GM12864 (cell line): ENCODE data around the gene SPATA6L.
"Not testable (repeated sequence)": the region's sequence is repeated elsewhere in the genome, so short reads cannot be mapped to it uniquely, and the experiment has no call there.

Experiments used
- DNase-seq: peaks from one replicate; pipeline ENCODE4 v3.0.0-alpha.2; 2011; ENCODE audit warnings: low read depth
- H3K4me3 ChIP-seq: 2 replicates; pipeline ENCODE4 v1.5.1; 2011; ENCODE audit warnings: mild to moderate bottlenecking, low read depth, low read length, control low read depth
- TF ChIP-seq, protein P1 (sequence below): IDR thresholded peaks from 2 replicates; pipeline ENCODE4 v1.5.1; 2011; ENCODE audit warnings: low read depth, mild to moderate bottlenecking, moderate library complexity, low read length, control low read depth, inconsistent platforms; ENCODE audit errors: missing control alignments

Gene SPATA6L

DNA sequence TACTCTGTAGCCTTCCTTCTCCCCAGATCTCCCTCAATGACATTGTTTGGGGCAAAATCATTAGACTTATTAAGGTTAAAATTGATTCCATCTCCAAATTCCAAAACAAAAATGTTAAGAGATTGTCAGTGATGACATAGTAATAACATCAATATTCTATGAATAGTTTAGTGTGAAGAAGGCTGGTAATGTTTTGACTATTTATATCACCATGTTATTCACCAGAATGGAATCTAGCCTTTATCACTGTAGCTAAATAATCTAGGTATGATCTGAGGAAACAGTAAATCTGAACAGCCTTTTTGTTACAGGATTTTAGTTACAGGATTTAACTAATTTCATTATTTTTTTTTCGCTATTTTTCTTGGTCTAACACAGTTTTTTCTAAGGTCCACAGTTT is 5.1 kb downstream of the SPATA6L start:
- H3K4me3 ChIP-seq, result no peak overlapping the region
- TF ChIP-seq, protein P1, sequence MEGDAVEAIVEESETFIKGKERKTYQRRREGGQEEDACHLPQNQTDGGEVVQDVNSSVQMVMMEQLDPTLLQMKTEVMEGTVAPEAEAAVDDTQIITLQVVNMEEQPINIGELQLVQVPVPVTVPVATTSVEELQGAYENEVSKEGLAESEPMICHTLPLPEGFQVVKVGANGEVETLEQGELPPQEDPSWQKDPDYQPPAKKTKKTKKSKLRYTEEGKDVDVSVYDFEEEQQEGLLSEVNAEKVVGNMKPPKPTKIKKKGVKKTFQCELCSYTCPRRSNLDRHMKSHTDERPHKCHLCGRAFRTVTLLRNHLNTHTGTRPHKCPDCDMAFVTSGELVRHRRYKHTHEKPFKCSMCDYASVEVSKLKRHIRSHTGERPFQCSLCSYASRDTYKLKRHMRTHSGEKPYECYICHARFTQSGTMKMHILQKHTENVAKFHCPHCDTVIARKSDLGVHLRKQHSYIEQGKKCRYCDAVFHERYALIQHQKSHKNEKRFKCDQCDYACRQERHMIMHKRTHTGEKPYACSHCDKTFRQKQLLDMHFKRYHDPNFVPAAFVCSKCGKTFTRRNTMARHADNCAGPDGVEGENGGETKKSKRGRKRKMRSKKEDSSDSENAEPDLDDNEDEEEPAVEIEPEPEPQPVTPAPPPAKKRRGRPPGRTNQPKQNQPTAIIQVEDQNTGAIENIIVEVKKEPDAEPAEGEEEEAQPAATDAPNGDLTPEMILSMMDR, result no peak
- DNase-seq, result no peak

DNA sequence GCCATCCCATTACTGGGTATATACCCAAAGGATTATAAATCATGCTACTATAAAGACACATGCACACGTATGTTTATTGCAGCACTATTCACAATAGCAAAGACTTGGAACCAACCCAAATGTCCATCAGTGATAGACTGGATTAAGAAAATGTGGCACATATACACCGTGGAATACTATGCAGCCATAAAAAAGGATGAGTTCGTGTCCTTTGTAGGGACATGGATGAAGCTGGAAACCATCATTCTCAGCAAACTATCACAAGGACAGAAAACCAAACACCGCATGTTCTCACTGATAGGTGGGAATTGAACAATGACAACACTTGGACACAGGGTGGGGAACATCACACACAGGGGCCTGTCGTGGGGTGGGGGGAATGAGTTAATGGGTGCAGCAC is 5.6 kb downstream of the SPATA6L start:
- not testable (repeated sequence) for H3K4me3 ChIP-seq, DNase-seq

DNA sequence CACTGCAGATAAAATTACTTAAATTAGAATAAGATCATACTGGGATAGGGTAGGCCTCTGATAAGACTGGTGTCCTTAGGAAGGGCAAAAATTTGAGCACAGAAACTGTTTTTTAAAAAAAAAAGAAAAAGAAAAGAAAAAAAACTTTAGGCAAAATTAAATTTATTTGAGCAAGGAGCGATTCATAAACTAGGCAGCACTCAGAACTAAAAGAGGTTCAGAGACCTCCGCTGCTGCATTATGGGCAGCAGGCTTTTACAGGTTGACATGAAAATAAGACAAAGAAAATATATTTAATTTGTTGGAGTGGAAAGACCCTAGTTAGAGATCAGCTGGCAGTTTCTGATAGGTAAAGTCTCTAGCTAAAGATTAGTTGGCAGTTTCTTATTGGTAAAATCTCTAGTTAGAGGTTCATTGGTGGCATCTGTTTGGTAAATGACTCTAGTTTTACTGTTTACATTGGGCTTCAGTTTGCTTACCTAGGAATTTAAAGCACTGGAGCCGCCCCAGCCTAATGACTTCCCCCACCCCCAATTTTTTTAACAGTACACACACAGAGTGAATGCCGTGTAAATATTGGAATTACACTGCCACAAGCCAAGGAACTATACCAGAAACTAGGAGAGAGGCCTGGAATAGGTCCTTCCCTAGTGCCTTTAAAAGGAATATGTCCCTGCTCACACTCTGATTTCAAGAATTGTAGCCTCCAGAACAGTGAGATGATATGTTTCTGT is 8.7 kb downstream of the SPATA6L start:
- TF ChIP-seq, protein P1, result no peak
- no peak overlapping the region for H3K4me3 ChIP-seq
- no peak for DNase-seq

DNA sequence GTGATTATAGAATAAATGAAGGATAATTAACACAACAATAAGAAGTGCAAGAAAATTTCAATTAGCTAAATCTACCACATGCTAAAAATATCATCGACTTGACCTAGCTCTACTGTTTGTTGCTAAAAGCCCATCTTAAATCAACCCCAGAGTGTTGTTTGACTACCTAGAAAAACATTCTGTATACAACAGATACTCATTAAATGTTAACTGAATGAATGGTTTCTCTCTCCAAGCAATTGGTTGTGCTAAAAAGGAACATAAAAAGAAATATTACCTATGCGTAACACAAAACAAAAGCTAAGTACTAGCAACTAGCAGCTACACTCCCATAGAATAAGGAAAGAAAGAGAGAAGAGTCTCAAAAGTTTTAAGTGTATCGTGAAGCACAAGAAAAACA is 9.7 kb downstream of the SPATA6L start:
- DNase-seq, result no peak
- TF ChIP-seq, protein P1, result no peak
- H3K4me3 ChIP-seq, result no peak overlapping the region

DNA sequence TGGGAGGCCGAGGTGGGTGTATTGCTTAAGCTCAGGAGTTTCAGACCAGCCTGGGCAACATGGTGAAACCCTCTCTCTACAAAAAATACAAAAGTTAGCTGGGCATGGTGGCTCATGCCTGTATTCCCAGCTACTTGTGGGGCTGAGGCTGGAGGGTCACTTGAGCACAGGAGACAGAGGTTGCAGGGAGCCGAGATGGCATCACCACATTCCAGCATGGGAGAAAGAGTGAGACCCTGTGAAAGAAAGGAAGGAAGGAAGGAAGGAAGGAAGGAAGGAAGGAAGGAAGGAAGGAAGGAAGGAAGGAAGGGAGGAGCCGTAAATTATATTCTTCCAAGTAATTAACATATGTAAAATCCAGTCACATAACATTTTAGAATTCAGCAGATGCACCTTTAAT is 10.1 kb downstream of the SPATA6L start:
- DNase-seq, H3K4me3 ChIP-seq: not testable (repeated sequence)

DNA sequence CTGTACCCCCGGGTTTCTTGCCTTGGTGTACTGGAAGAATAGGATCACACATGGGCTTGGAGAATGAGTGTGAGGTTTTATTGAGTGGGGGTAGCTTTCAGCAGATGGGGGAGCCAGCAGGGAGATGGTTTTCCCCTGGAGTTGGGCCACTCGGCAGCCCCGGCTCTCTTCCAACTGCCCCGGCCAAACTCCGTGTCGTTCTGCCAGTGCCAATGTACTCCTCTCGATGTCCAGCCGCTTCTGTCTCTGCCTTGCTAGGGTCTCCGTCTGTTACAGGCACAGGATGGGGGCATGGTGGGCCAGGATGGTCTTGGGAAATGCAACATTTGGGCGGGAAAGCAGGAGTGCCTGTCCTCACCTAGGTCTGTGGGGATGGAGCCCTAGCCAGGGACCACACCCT is 11.7 kb downstream of the SPATA6L start:
- TF ChIP-seq, protein P1, result no peak
- DNase-seq, result no peak
- H3K4me3 ChIP-seq, result no peak overlapping the region

DNA sequence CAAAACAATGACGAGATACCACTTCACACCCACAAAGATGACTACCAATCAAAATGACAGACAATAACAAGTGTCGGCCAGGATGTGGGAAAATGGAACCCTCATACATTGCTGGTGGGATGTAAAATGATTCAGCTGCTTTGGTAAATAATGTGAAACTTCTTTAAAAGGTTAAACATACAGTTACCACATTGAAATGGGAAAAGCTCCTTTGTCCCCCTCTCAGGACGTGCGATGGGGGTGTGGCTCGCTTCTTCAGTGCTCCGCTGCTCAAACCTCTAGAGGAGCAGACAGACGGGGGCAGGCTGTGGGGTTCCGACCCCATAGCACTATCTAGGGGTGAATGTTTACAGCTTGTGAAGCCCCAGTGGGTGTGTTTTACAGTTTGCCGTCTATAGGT is 12.2 kb downstream of the SPATA6L start:
- TF ChIP-seq, protein P1, result no peak
- DNase-seq, result no peak

DNA sequence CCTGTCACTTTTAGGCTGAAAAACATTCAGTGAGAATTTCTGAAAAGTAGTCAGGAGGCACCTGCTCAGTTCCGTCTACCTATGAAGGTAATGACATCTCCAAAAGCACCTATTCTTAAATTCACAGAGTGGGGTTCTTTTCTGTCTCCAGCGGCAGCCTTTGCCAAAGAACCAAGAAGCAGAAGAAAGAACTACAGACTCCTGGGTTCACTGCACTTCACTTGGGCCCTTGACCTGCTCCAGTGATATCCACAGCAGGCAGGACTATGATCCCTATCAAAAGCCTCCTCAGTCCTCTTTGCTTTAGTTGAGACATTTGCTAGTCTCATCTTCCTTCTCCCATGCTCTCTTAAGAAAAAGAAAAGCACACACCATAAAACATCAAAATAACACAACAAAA is 23.9 kb downstream of the SPATA6L start:
- H3K4me3 ChIP-seq, result no peak overlapping the region
- no peak for DNase-seq
- TF ChIP-seq, protein P1, result no peak

More for the DNA sequence above, 12.2 kb downstream of the SPATA6L start:
- H3K4me3 ChIP-seq, result no peak overlapping the region
